Measurements from ENCODE around the gene AP5Z1.

Gene AP5Z1

GRCh38 chr7:4837803-4838625 lies 62.6 kb downstream of the AP5Z1 start:
- no peak for ATAC-seq
- Mint-ChIP-seq H3K9me3 (no peaks in the 10 kb centered on the region), H3K27ac (no peak overlapping the region), H3K36me3 (no peaks in the 10 kb centered on the region), H3K4me1 (no peaks in the 10 kb centered on the region), H3K4me3 (no peak overlapping the region)
- no peak for DNase-seq (ENCODE audit: low spot score in 2 of 2)

GRCh38 chr7:4838626-4839334 lies 63.4 kb downstream of the AP5Z1 start:
- no peak for ATAC-seq

GRCh38 chr7:4840079-4840501 lies 64.7 kb downstream of the AP5Z1 start:
- ATAC-seq (no peak), DNase-seq (ENCODE audit: low spot score in 2 of 2) (no peak)
- no peaks in the 10 kb centered on the region for H3K9me3 Mint-ChIP-seq
- no peak overlapping the region for H3K27ac Mint-ChIP-seq
- no peaks in the 10 kb centered on the region for H3K36me3 Mint-ChIP-seq
- H3K4me1 Mint-ChIP-seq = no peaks in the 10 kb centered on the region
- H3K4me3 Mint-ChIP-seq = no peak overlapping the region

More at GRCh38 chr7:4838626-4839334, 63.4 kb downstream of the AP5Z1 start:
- no peak overlapping the region for H3K4me3 Mint-ChIP-seq
- H3K4me1 Mint-ChIP-seq = no peaks in the 10 kb centered on the region
- H3K36me3 Mint-ChIP-seq = no peaks in the 10 kb centered on the region
- H3K27ac Mint-ChIP-seq = no peak overlapping the region
- no peak for DNase-seq (ENCODE audit: low spot score in 2 of 2)
- no peaks in the 10 kb centered on the region for H3K9me3 Mint-ChIP-seq

Data from stimulated activated effector memory CD8-positive, alpha-beta T cell treated with anti-CD3 and anti-CD28 coated beads, Interleukin-12 subunit alpha, Interleukin-12 subunit beta, amount 100 ng/mL, for 72 hours (primary cell).